Measurements from ENCODE around the gene THRB.

The THRB gene

DNA sequence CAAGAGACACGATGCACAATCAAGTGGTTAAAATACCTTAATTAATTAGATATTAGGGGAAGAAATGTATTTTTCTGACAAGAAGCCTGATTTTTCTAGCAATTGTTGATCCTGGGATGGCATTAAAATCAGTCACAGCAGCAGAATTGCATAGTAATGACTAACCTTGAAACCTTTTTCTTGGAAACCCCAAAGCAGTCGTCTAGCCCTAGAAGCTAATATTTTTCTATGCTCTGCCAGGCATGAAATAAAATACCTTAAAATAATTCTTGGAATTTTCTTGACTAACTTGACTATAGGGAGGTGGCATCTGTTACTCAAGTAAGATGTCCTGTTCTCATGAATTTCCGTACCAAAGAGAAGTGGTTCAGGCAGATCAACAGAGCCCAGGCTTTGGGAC is 204.1 kb downstream of the THRB start:
- Mint-ChIP-seq H3K27ac (no peak overlapping the region), H3K4me3 (no peak overlapping the region), H3K9me3 (peaks cover 5% of the 10 kb centered on the region), H3K36me3 (ENCODE audit: low read depth) (no peaks in the 10 kb centered on the region), H3K4me1 (ENCODE audit: low read depth) (no peaks in the 10 kb centered on the region), H3K27me3 (no peaks in the 10 kb centered on the region)

DNA sequence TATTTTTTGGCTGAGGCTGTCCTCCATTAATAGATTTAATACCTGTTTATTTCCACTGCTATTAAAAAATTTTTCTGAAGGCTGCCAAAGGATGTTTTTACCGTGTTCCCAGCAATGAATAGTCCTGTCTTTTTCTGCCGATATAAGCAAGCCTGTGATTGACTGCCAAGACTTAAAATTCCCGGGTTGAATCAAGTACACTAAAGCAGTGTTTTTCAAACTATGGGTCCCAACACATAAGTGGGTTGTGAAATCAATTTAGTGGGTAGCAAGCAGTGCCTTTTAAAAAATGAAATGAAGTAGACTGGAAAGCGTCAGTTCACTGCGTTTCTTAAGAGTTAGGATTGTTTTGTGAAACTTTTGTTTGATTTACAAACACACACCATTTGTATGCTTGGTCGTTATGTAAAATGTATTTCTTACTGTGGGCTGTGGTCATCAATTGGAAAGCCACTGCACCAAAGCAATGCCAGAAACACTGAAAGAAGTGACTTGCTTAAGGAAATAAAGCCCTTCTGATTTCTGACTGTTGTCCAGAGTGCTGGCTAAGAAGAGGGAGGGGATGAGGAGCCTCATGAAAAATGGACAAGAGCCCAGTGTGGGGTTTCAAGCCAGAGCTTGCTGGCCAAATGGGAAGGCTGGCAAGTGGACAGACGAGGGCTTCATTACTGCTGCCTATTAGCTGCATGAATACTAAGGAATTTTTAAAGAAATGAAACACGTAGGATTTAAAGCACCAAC is 206.0 kb downstream of the THRB start:
- Mint-ChIP-seq H3K27ac (no peak overlapping the region), H3K9me3 (peaks cover 5% of the 10 kb centered on the region), H3K4me3 (no peak overlapping the region), H3K27me3 (no peaks in the 10 kb centered on the region), H3K4me1 (ENCODE audit: low read depth) (no peaks in the 10 kb centered on the region), H3K36me3 (ENCODE audit: low read depth) (no peaks in the 10 kb centered on the region)

DNA sequence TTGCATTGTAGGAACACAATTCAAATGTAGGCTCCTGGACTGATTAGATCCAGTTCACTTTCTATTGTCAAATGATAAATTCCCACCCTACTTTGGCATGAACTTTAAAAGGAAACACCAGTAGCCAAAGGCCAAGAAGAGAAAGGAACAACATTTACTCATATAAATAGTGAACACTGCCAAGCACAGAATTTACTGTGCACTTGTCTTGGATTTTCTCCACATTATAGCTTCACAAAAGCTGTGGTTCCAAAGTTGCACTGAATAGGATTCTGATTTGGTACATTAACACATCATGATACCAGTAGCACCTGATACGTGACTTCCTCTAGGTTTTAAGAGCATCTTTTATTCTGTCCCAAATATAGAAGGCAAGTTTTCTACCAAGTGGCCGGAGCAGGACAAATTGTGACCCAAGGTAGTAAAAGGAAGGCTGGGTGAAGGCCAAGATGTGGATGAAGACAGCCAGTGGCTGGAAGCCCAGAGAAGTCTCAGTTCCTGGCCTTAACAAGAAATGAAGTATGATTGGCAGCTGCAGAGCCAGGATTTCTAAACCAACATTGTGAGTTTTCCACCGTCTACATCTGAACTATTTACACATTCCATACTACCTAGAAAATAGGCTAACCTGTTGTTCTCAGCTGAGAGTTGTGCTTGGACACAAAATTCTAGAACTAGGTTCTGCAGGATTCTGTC is 206.7 kb downstream of the THRB start:
- Mint-ChIP-seq H3K27me3 (no peaks in the 10 kb centered on the region), H3K4me1 (ENCODE audit: low read depth) (no peaks in the 10 kb centered on the region), H3K9me3 (peaks cover 5% of the 10 kb centered on the region), H3K4me3 (no peak overlapping the region), H3K36me3 (ENCODE audit: low read depth) (no peaks in the 10 kb centered on the region), H3K27ac (no peak overlapping the region)

DNA sequence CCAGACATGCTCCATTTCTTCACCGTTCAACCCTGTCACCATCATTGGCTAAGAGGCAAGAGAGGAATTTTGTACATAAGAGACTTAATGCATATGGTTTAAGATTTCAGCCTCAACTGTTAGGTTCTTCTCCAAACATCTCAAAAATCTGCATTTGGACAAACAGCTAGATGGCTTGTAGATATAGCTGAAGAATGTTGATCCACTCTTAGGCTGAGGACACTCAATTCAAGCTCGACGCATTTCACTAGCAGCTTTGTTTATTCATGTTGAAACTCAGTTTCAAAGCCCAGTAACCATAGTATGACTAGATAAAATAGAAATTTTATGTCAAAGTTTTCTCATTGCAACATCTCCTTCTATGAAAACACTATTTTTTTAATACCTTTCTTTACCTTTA is 208.2 kb downstream of the THRB start:
- H3K4me3 Mint-ChIP-seq = no peak overlapping the region
- no peaks in the 10 kb centered on the region for H3K4me1 Mint-ChIP-seq (ENCODE audit: low read depth)
- no peak overlapping the region for H3K27ac Mint-ChIP-seq
- H3K9me3 Mint-ChIP-seq = peaks cover 5% of the 10 kb centered on the region
- H3K36me3 Mint-ChIP-seq (ENCODE audit: low read depth) = no peaks in the 10 kb centered on the region
- H3K27me3 Mint-ChIP-seq = no peaks in the 10 kb centered on the region

- no peaks in the 10 kb centered on the region for H3K27me3 Mint-ChIP-seq
- no peaks in the 10 kb centered on the region for H3K36me3 Mint-ChIP-seq (ENCODE audit: low read depth)
- H3K27ac Mint-ChIP-seq = no peak overlapping the region
- H3K4me1 Mint-ChIP-seq (ENCODE audit: low read depth) = no peaks in the 10 kb centered on the region
- no peaks in the 10 kb centered on the region for H3K9me3 Mint-ChIP-seq
- no peak overlapping the region for H3K4me3 Mint-ChIP-seq
These were observed 216.1 kb downstream of the THRB start for GRCh38 chr3:24278543-24278942.

DNA sequence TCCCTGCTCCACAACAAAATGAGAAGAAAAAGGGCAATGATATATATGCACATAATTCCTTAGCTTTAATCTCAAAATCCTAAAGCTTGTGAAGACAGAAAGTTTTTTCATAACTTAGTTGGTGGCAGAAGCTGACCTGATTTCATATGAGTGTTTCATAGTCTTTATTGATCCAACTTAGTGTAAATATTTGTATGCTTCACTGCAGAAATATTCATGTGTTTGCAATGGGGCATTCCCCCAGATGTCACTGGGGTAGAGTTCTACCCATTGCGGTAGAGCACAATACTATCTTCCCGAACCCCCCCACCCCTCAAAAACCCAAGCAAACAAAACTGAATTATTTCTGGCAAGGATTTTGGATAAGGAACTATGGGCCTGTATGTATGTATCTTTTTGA is 221.2 kb downstream of the THRB start:
- no peaks in the 10 kb centered on the region for H3K27me3 Mint-ChIP-seq
- H3K9me3 Mint-ChIP-seq = no peaks in the 10 kb centered on the region
- no peak overlapping the region for H3K4me3 Mint-ChIP-seq
- H3K4me1 Mint-ChIP-seq (ENCODE audit: low read depth) = no peaks in the 10 kb centered on the region
- H3K27ac Mint-ChIP-seq = no peak overlapping the region
- no peaks in the 10 kb centered on the region for H3K36me3 Mint-ChIP-seq (ENCODE audit: low read depth)

GRCh38 chr3:24272875-24273274 is 221.8 kb downstream of the THRB start:
- no peak overlapping the region for H3K27ac Mint-ChIP-seq
- no peaks in the 10 kb centered on the region for H3K9me3 Mint-ChIP-seq
- no peaks in the 10 kb centered on the region for H3K27me3 Mint-ChIP-seq
- H3K36me3 Mint-ChIP-seq (ENCODE audit: low read depth) = no peaks in the 10 kb centered on the region
- no peak overlapping the region for H3K4me3 Mint-ChIP-seq
- H3K4me1 Mint-ChIP-seq (ENCODE audit: low read depth) = no peaks in the 10 kb centered on the region

GRCh38 chr3:24272408-24272807 is 222.2 kb downstream of the THRB start:
- no peaks in the 10 kb centered on the region for H3K9me3 Mint-ChIP-seq
- H3K36me3 Mint-ChIP-seq (ENCODE audit: low read depth) = no peaks in the 10 kb centered on the region
- H3K27ac Mint-ChIP-seq = no peak overlapping the region

DNA sequence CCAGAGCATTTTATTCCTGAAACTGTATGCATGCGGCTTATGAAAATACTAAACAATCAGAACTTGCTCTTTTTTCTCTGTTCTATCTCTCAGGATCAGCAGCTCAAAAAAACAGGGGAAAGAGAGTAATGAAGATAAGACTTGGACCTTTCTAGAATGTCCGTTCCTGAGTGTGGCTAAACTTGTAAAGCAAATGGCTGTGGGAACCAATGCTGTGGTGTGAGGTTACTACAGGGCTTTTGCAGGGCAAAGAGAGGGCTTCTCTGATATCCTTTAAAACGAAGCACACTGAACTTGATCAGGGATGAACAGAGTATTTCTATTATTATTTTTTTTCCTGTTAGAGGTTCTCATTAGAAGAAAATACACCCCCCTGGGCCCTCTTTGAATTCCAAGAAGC is 223.4 kb downstream of the THRB start:
- H3K27me3 Mint-ChIP-seq = peaks cover 14% of the 10 kb centered on the region
- H3K9me3 Mint-ChIP-seq = no peaks in the 10 kb centered on the region
- H3K36me3 Mint-ChIP-seq (ENCODE audit: low read depth) = no peaks in the 10 kb centered on the region
- H3K4me1 Mint-ChIP-seq (ENCODE audit: low read depth) = no peaks in the 10 kb centered on the region
- H3K27ac Mint-ChIP-seq = no peak overlapping the region
- no peak overlapping the region for H3K4me3 Mint-ChIP-seq

More at GRCh38 chr3:24272408-24272807, 222.2 kb downstream of the THRB start:
- Mint-ChIP-seq H3K4me1 (ENCODE audit: low read depth) (no peaks in the 10 kb centered on the region), H3K4me3 (no peak overlapping the region), H3K27me3 (peaks cover 4% of the 10 kb centered on the region)

GRCh38 chr3:24270744-24271143 is 223.9 kb downstream of the THRB start:
- H3K36me3 Mint-ChIP-seq (ENCODE audit: low read depth) = no peaks in the 10 kb centered on the region
- no peak overlapping the region for H3K27ac Mint-ChIP-seq
- H3K9me3 Mint-ChIP-seq = no peaks in the 10 kb centered on the region
- H3K27me3 Mint-ChIP-seq = peaks cover 16% of the 10 kb centered on the region
- no peaks in the 10 kb centered on the region for H3K4me1 Mint-ChIP-seq (ENCODE audit: low read depth)
- no peak overlapping the region for H3K4me3 Mint-ChIP-seq

DNA sequence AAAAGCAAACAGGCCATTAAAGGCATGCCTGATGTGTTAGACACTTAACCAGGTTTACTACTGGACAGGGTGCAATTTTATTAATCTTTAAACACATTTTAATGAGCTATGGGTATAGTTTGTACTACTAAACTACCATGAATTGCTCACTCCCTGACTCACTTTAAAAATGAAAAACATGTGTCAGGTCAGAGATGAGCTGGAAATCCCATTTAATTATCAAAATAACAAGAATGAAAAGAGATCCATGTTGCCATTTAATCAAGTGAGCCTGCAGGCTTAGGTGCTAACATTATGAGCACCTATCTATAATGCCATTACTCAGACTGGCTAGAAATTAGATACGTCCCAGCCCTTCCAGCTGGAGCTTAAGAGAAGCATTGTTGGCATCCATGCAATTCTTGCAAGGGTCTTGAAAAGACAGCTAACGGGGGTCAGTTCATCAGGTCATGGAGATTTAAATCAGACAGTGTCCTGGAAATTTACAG is 224.4 kb downstream of the THRB start:
- no peaks in the 10 kb centered on the region for H3K36me3 Mint-ChIP-seq (ENCODE audit: low read depth)
- H3K27me3 Mint-ChIP-seq = peaks cover 16% of the 10 kb centered on the region
- H3K4me1 Mint-ChIP-seq (ENCODE audit: low read depth) = no peaks in the 10 kb centered on the region
- no peak overlapping the region for H3K4me3 Mint-ChIP-seq
- H3K9me3 Mint-ChIP-seq = no peaks in the 10 kb centered on the region
- H3K27ac Mint-ChIP-seq = no peak overlapping the region

DNA sequence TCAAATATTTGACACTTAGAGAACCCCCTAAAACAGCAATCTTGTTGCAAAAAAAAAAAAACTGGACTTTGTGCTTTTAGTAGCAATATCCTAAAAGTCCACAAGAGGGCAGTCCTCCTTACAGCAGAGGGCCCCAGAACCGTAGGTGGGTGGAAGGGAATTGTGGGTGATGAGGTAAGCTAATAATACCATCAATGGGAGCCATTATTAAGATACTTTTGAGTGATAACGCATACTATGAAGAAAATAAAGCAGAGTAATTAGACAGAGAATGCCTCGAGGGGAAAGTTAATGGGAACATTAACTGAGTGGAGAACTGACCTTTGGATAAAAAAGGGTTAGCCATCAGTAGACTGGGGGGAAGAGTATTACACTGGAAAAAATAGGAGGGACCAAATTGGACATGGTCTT is 229.9 kb downstream of the THRB start:
- H3K9me3 Mint-ChIP-seq = peaks cover 4% of the 10 kb centered on the region

GRCh38 chr3:24264011-24264410 is 230.6 kb downstream of the THRB start:
- H3K9me3 Mint-ChIP-seq = peaks cover 4% of the 10 kb centered on the region
- no peak overlapping the region for H3K27ac Mint-ChIP-seq
- H3K27me3 Mint-ChIP-seq = peaks cover 20% of the 10 kb centered on the region

More for the DNA sequence above, 229.9 kb downstream of the THRB start:
- peaks cover 20% of the 10 kb centered on the region for H3K27me3 Mint-ChIP-seq
- no peaks in the 10 kb centered on the region for H3K4me1 Mint-ChIP-seq (ENCODE audit: low read depth)
- no peak overlapping the region for H3K4me3 Mint-ChIP-seq
- H3K27ac Mint-ChIP-seq = no peak overlapping the region
- H3K36me3 Mint-ChIP-seq (ENCODE audit: low read depth) = no peaks in the 10 kb centered on the region

GRCh38 chr3:24263069-24263668 is 231.5 kb downstream of the THRB start:
- Mint-ChIP-seq H3K4me3 (no peak overlapping the region), H3K27ac (no peak overlapping the region), H3K36me3 (ENCODE audit: low read depth) (no peaks in the 10 kb centered on the region), H3K4me1 (ENCODE audit: low read depth) (no peaks in the 10 kb centered on the region), H3K9me3 (peaks cover 4% of the 10 kb centered on the region), H3K27me3 (peaks cover 20% of the 10 kb centered on the region)

More at GRCh38 chr3:24264011-24264410, 230.6 kb downstream of the THRB start:
- no peaks in the 10 kb centered on the region for H3K36me3 Mint-ChIP-seq (ENCODE audit: low read depth)
- H3K4me1 Mint-ChIP-seq (ENCODE audit: low read depth) = no peaks in the 10 kb centered on the region
- H3K4me3 Mint-ChIP-seq = no peak overlapping the region

DNA sequence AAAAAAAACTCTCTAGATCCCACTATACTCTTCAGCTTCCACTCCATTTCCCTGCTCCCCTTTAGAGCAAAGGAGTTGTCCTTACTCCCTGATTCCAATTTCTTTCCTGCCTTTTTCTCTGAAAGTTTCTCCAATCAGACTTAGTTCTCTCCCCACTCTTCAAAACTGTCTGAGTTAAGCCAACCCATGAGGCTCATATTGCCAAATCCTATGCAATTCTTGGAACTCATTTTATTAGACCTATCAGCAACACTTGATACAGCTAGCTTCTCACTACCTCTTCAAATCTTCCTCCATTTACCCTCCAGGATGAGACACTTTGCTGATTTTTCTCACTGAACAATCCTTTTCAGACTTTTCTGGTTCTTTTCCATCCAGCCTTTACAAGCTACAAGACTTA is 233.1 kb downstream of the THRB start:
- Mint-ChIP-seq H3K9me3 (peaks cover 4% of the 10 kb centered on the region), H3K36me3 (ENCODE audit: low read depth) (no peaks in the 10 kb centered on the region), H3K4me1 (ENCODE audit: low read depth) (no peaks in the 10 kb centered on the region)

More for the DNA sequence above, 233.1 kb downstream of the THRB start:
- Mint-ChIP-seq H3K27me3 (peaks cover 9% of the 10 kb centered on the region), H3K4me3 (no peak overlapping the region), H3K27ac (no peak overlapping the region)

Data from stimulated activated naive CD8-positive, alpha-beta T cell treated with anti-CD3 and anti-CD28 coated beads, Interleukin-15, Interleukin-2, amounts not matched to agents 100 ng/mL and 50 ng/mL, for 24 hours (primary cell).